ENCODE measurements around the gene BBS12.
A peak's percentile ranks its signal among the peaks of the same experiment; 100 is the strongest.

BBS12 gene

GRCh38 chr4:122746485-122746965, 14.0 kb downstream of the BBS12 start:
- peak; percentile 38 for DNase-seq (ENCODE audit: low read depth)
- H3K4me3 ChIP-seq (ENCODE audit: low read depth, low read length) = no peak overlapping the region
- TF ChIP-seq, protein P1, sequence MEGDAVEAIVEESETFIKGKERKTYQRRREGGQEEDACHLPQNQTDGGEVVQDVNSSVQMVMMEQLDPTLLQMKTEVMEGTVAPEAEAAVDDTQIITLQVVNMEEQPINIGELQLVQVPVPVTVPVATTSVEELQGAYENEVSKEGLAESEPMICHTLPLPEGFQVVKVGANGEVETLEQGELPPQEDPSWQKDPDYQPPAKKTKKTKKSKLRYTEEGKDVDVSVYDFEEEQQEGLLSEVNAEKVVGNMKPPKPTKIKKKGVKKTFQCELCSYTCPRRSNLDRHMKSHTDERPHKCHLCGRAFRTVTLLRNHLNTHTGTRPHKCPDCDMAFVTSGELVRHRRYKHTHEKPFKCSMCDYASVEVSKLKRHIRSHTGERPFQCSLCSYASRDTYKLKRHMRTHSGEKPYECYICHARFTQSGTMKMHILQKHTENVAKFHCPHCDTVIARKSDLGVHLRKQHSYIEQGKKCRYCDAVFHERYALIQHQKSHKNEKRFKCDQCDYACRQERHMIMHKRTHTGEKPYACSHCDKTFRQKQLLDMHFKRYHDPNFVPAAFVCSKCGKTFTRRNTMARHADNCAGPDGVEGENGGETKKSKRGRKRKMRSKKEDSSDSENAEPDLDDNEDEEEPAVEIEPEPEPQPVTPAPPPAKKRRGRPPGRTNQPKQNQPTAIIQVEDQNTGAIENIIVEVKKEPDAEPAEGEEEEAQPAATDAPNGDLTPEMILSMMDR (conservative IDR thresholded peaks at IDR 0.05; ENCODE audit: low read depth, low read length) = no peak

DNA sequence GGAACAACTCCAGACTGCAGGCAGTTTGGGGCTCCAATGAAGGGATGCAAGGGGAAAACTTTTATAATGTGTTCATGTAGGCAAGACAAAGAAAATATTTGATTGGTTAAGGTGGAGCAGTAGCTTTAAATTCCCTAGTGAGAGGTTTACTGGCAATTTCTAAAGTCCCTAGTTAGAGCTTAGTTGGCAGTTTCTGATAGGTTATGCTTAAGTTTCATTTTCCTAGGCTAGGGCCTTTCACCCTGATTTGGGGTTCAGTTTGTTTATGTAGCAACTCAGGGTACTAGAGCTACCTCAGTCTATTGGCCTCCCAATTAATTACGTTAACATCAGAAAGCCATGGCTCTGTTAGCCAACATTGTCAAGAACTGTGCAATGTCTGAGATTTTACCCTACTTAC, 14.6 kb downstream of the BBS12 start:
- no peak for DNase-seq (ENCODE audit: low read depth)
- H3K4me3 ChIP-seq (ENCODE audit: low read depth, low read length) = no peak overlapping the region
- TF ChIP-seq, protein P1 (conservative IDR thresholded peaks at IDR 0.05; ENCODE audit: low read depth, low read length) = no peak

DNA sequence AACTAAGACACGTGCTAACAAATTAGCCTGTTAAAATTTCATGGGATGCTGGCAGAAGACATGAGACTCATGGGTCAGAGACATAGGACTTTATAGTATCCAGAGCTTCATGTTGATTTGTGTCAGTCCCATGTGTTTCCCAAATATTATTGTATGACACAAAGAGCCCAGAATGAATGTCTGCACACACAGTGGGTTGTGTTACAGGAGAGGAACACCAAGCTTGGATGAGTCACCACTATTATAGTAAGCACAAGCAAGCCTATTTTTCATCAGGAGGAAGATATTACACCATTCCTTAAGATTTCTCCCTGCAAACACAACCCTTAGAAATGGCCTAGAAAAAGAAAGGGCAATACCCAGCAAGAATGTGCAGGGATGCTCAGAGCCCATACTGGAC, 15.4 kb downstream of the BBS12 start:
- H3K4me3 ChIP-seq (ENCODE audit: low read depth, low read length) = no peak overlapping the region
- peak; percentile 85 for DNase-seq (ENCODE audit: low read depth)
- TF ChIP-seq, protein P1 (conservative IDR thresholded peaks at IDR 0.05; ENCODE audit: low read depth, low read length) = no peak

- TF ChIP-seq, protein P1 (conservative IDR thresholded peaks at IDR 0.05; ENCODE audit: low read depth, low read length) = no peak
- DNase-seq (ENCODE audit: low read depth) = no peak
- H3K4me3 ChIP-seq (ENCODE audit: low read depth, low read length) = no peak overlapping the region
Observed at GRCh38 chr4:122749704-122750454, 17.4 kb downstream of the BBS12 start.

GRCh38 chr4:122755675-122756074, 23.2 kb downstream of the BBS12 start:
- DNase-seq (ENCODE audit: low read depth) = no peak
- no peak overlapping the region for H3K4me3 ChIP-seq (ENCODE audit: low read depth, low read length)
- TF ChIP-seq, protein P1 (conservative IDR thresholded peaks at IDR 0.05; ENCODE audit: low read depth, low read length) = no peak

- peak; percentile 69 for DNase-seq (ENCODE audit: low read depth)
- H3K4me3 ChIP-seq (ENCODE audit: low read depth, low read length) = no peak overlapping the region
- TF ChIP-seq, protein P1 (conservative IDR thresholded peaks at IDR 0.05; ENCODE audit: low read depth, low read length) = peak; percentile 63
Observed at GRCh38 chr4:122758033-122758432, 25.5 kb downstream of the BBS12 start.

Measured in choroid plexus epithelial cell (primary cell).